GM23248 (cell line): ENCODE data around the gene EMP3. TPM values are rescaled to one million over a fixed set of nuclear protein-coding genes. Genes with fewer than 3 reads are reported as not detected.

Experiments used
- DNase-seq: peaks from one replicate; pipeline ENCODE4 v3.0.0-alpha.2; 2015
- H2AFZ ChIP-seq: fragments of 200-600 bp; sonication (generic); 2 replicates; pipeline ENCODE4 v1.6.1; 2016; ENCODE audit warnings: antibody characterized with exemption
- H3F3A ChIP-seq: fragments of 200-600 bp; sonication (generic); 2 replicates; pipeline ENCODE4 v1.6.1; 2016; ENCODE audit warnings: mild to moderate bottlenecking, antibody characterized with exemption, mixed run types; ENCODE audit not compliant: insufficient read depth
- H3K27ac ChIP-seq: fragments of 200-600 bp; sonication (generic); 2 replicates; pipeline ENCODE4 v1.5.1; 2016; ENCODE audit warnings: mild to moderate bottlenecking
- H3K27me3 ChIP-seq: fragments of 200-600 bp; sonication (generic); replicated peaks from 2 replicates; pipeline ENCODE4 v1.6.1; 2016; ENCODE audit warnings: mild to moderate bottlenecking; ENCODE audit not compliant: insufficient read depth
- H3K36me3 ChIP-seq: fragments of 200-600 bp; sonication (generic); 2 replicates; pipeline ENCODE4 v1.6.1; 2016; ENCODE audit warnings: low read depth, mild to moderate bottlenecking
- H3K4me1 ChIP-seq: fragments of 200-600 bp; sonication (generic); 2 replicates; pipeline ENCODE4 v1.6.1; 2016; ENCODE audit warnings: mild to moderate bottlenecking; ENCODE audit not compliant: insufficient read depth
- H3K4me2 ChIP-seq: fragments of 200-600 bp; sonication (generic); one replicate; pipeline ENCODE4 v1.6.1; 2016; ENCODE audit warnings: mild to moderate bottlenecking; ENCODE audit not compliant: unreplicated experiment
- H3K4me3 ChIP-seq: fragments of 200-600 bp; sonication (generic); 2 replicates; pipeline ENCODE4 v1.5.1; 2016; ENCODE audit warnings: mild to moderate bottlenecking
- H3K79me2 ChIP-seq: fragments of 200-600 bp; sonication (generic); 2 replicates; pipeline ENCODE4 v1.6.1; 2016; ENCODE audit warnings: mild to moderate bottlenecking; ENCODE audit not compliant: insufficient read depth
- H3K9ac ChIP-seq: fragments of 200-600 bp; sonication (generic); 2 replicates; pipeline ENCODE4 v1.6.1; 2016; ENCODE audit warnings: mild to moderate bottlenecking
- H3K9me2 ChIP-seq: fragments of 200-600 bp; sonication (generic); 2 replicates; pipeline ENCODE4 v1.6.1; 2016; ENCODE audit warnings: mixed run types, mild to moderate bottlenecking, moderate library complexity; ENCODE audit not compliant: insufficient read depth
- H3K9me3 ChIP-seq: fragments of 200-600 bp; sonication (generic); one replicate; pipeline ENCODE4 v1.6.1; 2017; ENCODE audit warnings: low read depth
- H4K20me1 ChIP-seq: fragments of 200-600 bp; sonication (generic); 2 replicates; pipeline ENCODE4 v1.6.0; 2016; ENCODE audit not compliant: insufficient read depth
- EZH2 ChIP-seq: fragments of 200-600 bp; sonication (generic); IDR thresholded peaks from 2 replicates; pipeline ENCODE4 v1.6.1; 2018; ENCODE audit warnings: antibody characterized with exemption, mild to moderate bottlenecking; ENCODE audit not compliant: insufficient read depth, poor library complexity, severe bottlenecking
- EZH2phosphoT487 ChIP-seq: fragments of 200-600 bp; sonication (generic); IDR thresholded peaks from 2 replicates; pipeline ENCODE4 v1.6.1; 2018; ENCODE audit warnings: antibody characterized with exemption, moderate library complexity, mild to moderate bottlenecking, low read depth; ENCODE audit not compliant: insufficient read depth
- WGBS, 2 experiments: methylation state at CpG; one replicate each; pipeline ENCODE4 v1.1.6; 2015 to 2017; ENCODE audit warnings: low lambda C conversion rate in 2 of 2, low coverage in 1 of 2; ENCODE audit errors: missing lambda C conversion rate in 2 of 2; 5-methylcytosine and 5-hydroxymethylcytosine counted together
- in situ Hi-C: fragments of 300-500 bp; cut with MboI; formaldehyde crosslinking; loops from 2 replicates; pipeline ENCODE4 v1.15.0; 2020
- polyA plus RNA-seq: library from polyadenylated mRNA; unstranded; fragments of >200 nt; fragmentation: Nextera tagmentation; extraction: Ambion mirVana; gene quantifications from 2 replicates; pipeline ENCODE4 v1.2.1, GENCODE V29; 2016
- total RNA-seq: library from RNA; depleted of rRNA; stranded (reverse); fragments of >200 nt; shearing (Covaris generic); gene quantifications from 2 replicates; pipeline ENCODE4 v1.2.3, GENCODE V29; 2014

EMP3 gene
- total and polyA plus RNA-seq, 2 experiments from 2014 or later = 196 to 716 TPM

GRCh38 chr19:48296963-48297734, 28.2 kb upstream of the EMP3 start:
- Histone ChIP-seq H3F3A (peaks cover 10% of the 10 kb centered on the region; the same call in 1 of the 2 replicates), H3K4me2 (no peak overlapping the region), H3K79me2 (no peaks in the 10 kb centered on the region), H3K27me3 (no peaks in the 10 kb centered on the region), H3K4me1 (peaks cover 7% of the 10 kb centered on the region; the same call in 1 of the 2 replicates), H3K4me3 (no peak overlapping the region), H4K20me1 (no peaks in the 10 kb centered on the region), H3K27ac (no peak overlapping the region), H3K9ac (no peak overlapping the region), H2AFZ (no peak overlapping the region), H3K9me3 (no peaks in the 10 kb centered on the region), H3K9me2 (no peaks in the 10 kb centered on the region), H3K36me3 (no peaks in the 10 kb centered on the region)
- TF ChIP-seq EZH2 = no peak
- TF ChIP-seq EZH2phosphoT487 = no peak
- DNase-seq = no peak
- 74 to 81% methylated on average over 30 to 39 of the region's 42 CpGs for WGBS, 2 experiments
- in situ Hi-C loops = no loop called here

DNA sequence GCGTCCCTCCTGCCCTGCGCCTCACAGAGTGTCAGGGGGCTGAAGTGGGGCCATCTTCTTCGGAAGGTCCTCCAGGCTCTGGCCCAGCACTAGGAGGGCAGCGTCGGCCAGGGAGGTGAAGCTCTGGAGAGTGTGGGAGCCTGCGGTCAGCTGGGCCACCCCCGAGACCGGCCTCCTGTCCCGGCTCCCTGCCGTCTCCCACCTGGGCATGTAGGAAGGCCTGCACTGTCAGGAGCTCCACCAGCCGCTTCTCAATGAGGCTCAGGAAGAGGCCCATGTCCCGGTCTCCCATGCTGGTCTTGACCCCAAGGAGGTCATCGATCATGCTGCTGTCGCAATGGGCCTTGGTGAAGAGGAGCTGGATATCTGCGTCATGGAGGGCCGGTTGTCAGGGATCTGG, 27.4 kb upstream of the EMP3 start:
- Histone ChIP-seq H3F3A (peaks cover 6% of the 10 kb centered on the region; the same call in 1 of the 2 replicates), H4K20me1 (no peaks in the 10 kb centered on the region), H3K27ac (no peak overlapping the region), H3K79me2 (no peaks in the 10 kb centered on the region), H2AFZ (no peak overlapping the region), H3K9me3 (no peaks in the 10 kb centered on the region), H3K9ac (no peak overlapping the region), H3K27me3 (no peaks in the 10 kb centered on the region), H3K36me3 (no peaks in the 10 kb centered on the region), H3K9me2 (no peaks in the 10 kb centered on the region), H3K4me3 (no peak overlapping the region), H3K4me1 (peaks cover 2% of the 10 kb centered on the region; the same call in 1 of the 2 replicates), H3K4me2 (no peak overlapping the region)
- in situ Hi-C loops = no loop called here
- no peak for DNase-seq
- 86 to 89% methylated on average over 11 to 16 of the region's 16 CpGs for WGBS, 2 experiments
- TF ChIP-seq EZH2 = no peak
- no peak for TF ChIP-seq EZH2phosphoT487

- Histone ChIP-seq H3K9me2 (no peaks in the 10 kb centered on the region), H3K9ac (no peak overlapping the region), H3K9me3 (no peaks in the 10 kb centered on the region), H4K20me1 (no peaks in the 10 kb centered on the region), H3K4me3 (no peak overlapping the region), H3K27ac (no peak overlapping the region), H3F3A (no peaks in the 10 kb centered on the region), H3K27me3 (0 out of 2 replicates have a peak, but pooled peaks cover 5% of the 10 kb centered on the region), H3K4me2 (no peak overlapping the region), H3K4me1 (no peaks in the 10 kb centered on the region), H2AFZ (no peak overlapping the region), H3K79me2 (no peaks in the 10 kb centered on the region), H3K36me3 (no peaks in the 10 kb centered on the region)
- 60 to 85% methylated on average over 1 of the region's 1 CpG for WGBS, 2 experiments
- in situ Hi-C loops = no loop called here
- no peak for DNase-seq
- TF ChIP-seq EZH2 (no peak), EZH2phosphoT487 (no peak)
Measured at GRCh38 chr19:48301886-48302599, 23.3 kb upstream of the EMP3 start.

DNA sequence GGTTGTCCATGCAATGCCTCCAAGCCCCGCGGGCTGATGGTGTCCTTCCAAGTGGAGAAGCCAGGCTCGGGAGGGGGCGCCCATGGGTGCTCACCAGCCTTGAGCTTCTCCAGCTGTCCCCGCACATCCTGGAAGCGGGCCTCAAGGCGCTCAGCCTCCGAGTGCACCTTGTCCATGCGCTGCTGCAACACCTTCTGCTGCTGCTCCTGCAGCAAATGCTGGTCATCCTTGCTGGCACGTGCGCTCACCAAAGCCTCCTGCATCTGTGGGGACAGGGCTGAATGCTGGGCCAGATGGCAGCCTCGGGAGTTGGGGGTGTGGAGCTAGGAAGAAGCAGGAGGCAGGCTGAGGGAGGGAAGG, 22.8 kb upstream of the EMP3 start:
- no peak for DNase-seq
- 71 to 74% methylated on average over 12 of the region's 12 CpGs for WGBS, 2 experiments

More for the DNA sequence above, 22.8 kb upstream of the EMP3 start:
- TF ChIP-seq EZH2phosphoT487 (no peak), EZH2 (no peak)
- in situ Hi-C loops = no loop called here
- H3K36me3 ChIP-seq = no peaks in the 10 kb centered on the region
- H3K27me3 ChIP-seq = 0 out of 2 replicates have a peak, but pooled peaks cover 5% of the 10 kb centered on the region
- H2AFZ ChIP-seq = no peak overlapping the region
- H3K4me1 ChIP-seq = no peaks in the 10 kb centered on the region
- no peaks in the 10 kb centered on the region for H3F3A ChIP-seq
- H3K9me3 ChIP-seq = no peaks in the 10 kb centered on the region
- no peaks in the 10 kb centered on the region for H4K20me1 ChIP-seq
- no peak overlapping the region for H3K27ac ChIP-seq
- no peak overlapping the region for H3K4me2 ChIP-seq
- no peaks in the 10 kb centered on the region for H3K79me2 ChIP-seq
- H3K9ac ChIP-seq = no peak overlapping the region
- no peaks in the 10 kb centered on the region for H3K9me2 ChIP-seq
- H3K4me3 ChIP-seq = no peak overlapping the region
